OCI-LY1 (cell line): Measurements from ENCODE around the gene FILIP1L.

Experiments
- H2AFZ ChIP-seq: fragments of 200-600 bp; sonication (generic), shearing (Covaris generic); 2 replicates; pipeline ENCODE4 v1.6.0; 2014; ENCODE audit warnings: antibody characterized with exemption, mild to moderate bottlenecking, low read length
- H3F3A ChIP-seq: fragments of 200-600 bp; sonication (generic), shearing (Covaris generic); 2 replicates; pipeline ENCODE4 v1.6.0; 2014; ENCODE audit warnings: mild to moderate bottlenecking, antibody characterized with exemption, low read length, moderate library complexity; ENCODE audit not compliant: insufficient read depth
- H3K27ac ChIP-seq: fragments of 200-600 bp; sonication (generic); 2 replicates; pipeline ENCODE4 v1.5.1; 2014; ENCODE audit warnings: low read length, mixed run types, mild to moderate bottlenecking, low read depth; ENCODE audit not compliant: poor library complexity, severe bottlenecking
- H3K27me3 ChIP-seq: fragments of 200-600 bp; sonication (generic); 2 replicates; pipeline ENCODE4 v1.6.0; 2014; ENCODE audit warnings: antibody characterized with exemption, mild to moderate bottlenecking, low read length, moderate library complexity; ENCODE audit not compliant: insufficient read depth
- H3K36me3 ChIP-seq: fragments of 200-600 bp; sonication (generic); 2 replicates; pipeline ENCODE4 v1.6.1; 2014; ENCODE audit warnings: mild to moderate bottlenecking, antibody characterized with exemption, low read length, moderate library complexity, mixed read lengths; ENCODE audit not compliant: insufficient read depth
- H3K4me1 ChIP-seq: fragments of 200-600 bp; sonication (generic); 2 replicates; pipeline ENCODE4 v1.5.1; 2014; ENCODE audit warnings: mild to moderate bottlenecking, low read length, moderate library complexity; ENCODE audit not compliant: insufficient read depth, severe bottlenecking
- H3K4me2 ChIP-seq: fragments of 200-600 bp; sonication (generic), shearing (Covaris generic); 2 replicates; pipeline ENCODE4 v1.6.1; 2014; ENCODE audit warnings: low read length
- H3K4me3 ChIP-seq: fragments of 200-600 bp; sonication (generic); 2 replicates; pipeline ENCODE4 v1.5.1; 2014; ENCODE audit warnings: low read length, low read depth, mild to moderate bottlenecking, mixed read lengths; ENCODE audit not compliant: poor library complexity, severe bottlenecking
- H3K79me2 ChIP-seq: fragments of 200-600 bp; shearing (Covaris generic); 2 replicates; pipeline ENCODE4 v1.6.1; 2016; ENCODE audit warnings: mixed run types, low read length, mixed read lengths; ENCODE audit not compliant: insufficient read depth
- H3K9ac ChIP-seq: fragments of 200-600 bp; sonication (generic), shearing (Covaris generic); 2 replicates; pipeline ENCODE4 v1.6.1; 2014; ENCODE audit warnings: mild to moderate bottlenecking, low read length, mixed read lengths
- H3K9me2 ChIP-seq: fragments of 200-600 bp; sonication (generic), shearing (Covaris generic); 2 replicates; pipeline ENCODE4 v1.6.1; 2014; ENCODE audit warnings: low read depth, mild to moderate bottlenecking, low read length, mixed read lengths
- H3K9me3 ChIP-seq: fragments of 200-600 bp; shearing (Covaris generic); 2 replicates; pipeline ENCODE4 v1.6.1; 2014; ENCODE audit warnings: low read length, mixed read lengths
- H4K20me1 ChIP-seq: fragments of 200-600 bp; sonication (generic), shearing (Covaris generic); 2 replicates; pipeline ENCODE4 v1.6.0; 2016; ENCODE audit warnings: mild to moderate bottlenecking, low read length; ENCODE audit not compliant: insufficient read depth
- CTCF ChIP-seq: fragments of 200-600 bp; sonication (generic), shearing (Covaris generic); IDR thresholded peaks from 2 replicates; pipeline ENCODE4 v1.5.1; 2017; ENCODE audit warnings: mild to moderate bottlenecking, antibody characterized with exemption, low read length, moderate library complexity, mixed read lengths
- EZH2 ChIP-seq: fragments of 200-600 bp; sonication (generic), shearing (Covaris generic); IDR thresholded peaks from 2 replicates; pipeline ENCODE4 v1.8.0; 2017; ENCODE audit warnings: borderline replicate concordance, mixed run types, mild to moderate bottlenecking, antibody characterized with exemption, low read length, moderate library complexity, mixed read lengths

Gene FILIP1L

DNA sequence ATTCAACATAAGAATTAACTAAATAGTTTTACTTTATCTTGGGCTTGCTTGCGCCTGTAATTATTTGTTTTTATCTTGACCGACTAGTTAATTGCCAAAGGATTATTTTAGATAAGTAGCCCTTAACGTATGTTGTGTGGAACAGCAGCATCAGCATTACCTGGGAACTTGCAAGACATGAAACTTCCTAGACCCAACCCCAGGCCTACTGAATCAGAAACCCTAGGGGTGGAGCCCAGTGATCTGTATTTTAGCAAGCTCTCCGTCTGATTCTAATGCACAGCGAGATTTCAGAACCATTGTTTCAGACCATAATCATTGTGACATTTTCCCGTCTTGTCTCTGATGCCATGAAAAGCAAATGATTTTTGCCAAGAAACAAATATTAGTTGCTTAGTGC is 31.1 kb downstream of the FILIP1L start:
- H3K79me2 ChIP-seq: no peaks in the 10 kb centered on the region
- no peaks in the 10 kb centered on the region for H4K20me1 ChIP-seq
- no peaks in the 10 kb centered on the region for H3K27me3 ChIP-seq
- H2AFZ ChIP-seq: no peak overlapping the region
- H3F3A ChIP-seq: no peaks in the 10 kb centered on the region
- no peak overlapping the region for H3K4me2 ChIP-seq
- no peak overlapping the region for H3K9ac ChIP-seq
- H3K9me2 ChIP-seq: no peaks in the 10 kb centered on the region
- TF ChIP-seq CTCF: no peak
- no peak for TF ChIP-seq EZH2
- H3K27ac ChIP-seq: no peak overlapping the region
- no peaks in the 10 kb centered on the region for H3K36me3 ChIP-seq
- H3K4me3 ChIP-seq: no peak overlapping the region
- H3K9me3 ChIP-seq: no peaks in the 10 kb centered on the region
- H3K4me1 ChIP-seq: peaks cover 9% of the 10 kb centered on the region

- no peak overlapping the region for H3K4me2 ChIP-seq
- H3K27me3 ChIP-seq: no peaks in the 10 kb centered on the region
- H3K9me3 ChIP-seq: no peaks in the 10 kb centered on the region
- H2AFZ ChIP-seq: no peak overlapping the region
- no peaks in the 10 kb centered on the region for H3K79me2 ChIP-seq
- no peaks in the 10 kb centered on the region for H3K36me3 ChIP-seq
- no peak overlapping the region for H3K9ac ChIP-seq
- H3K9me2 ChIP-seq: no peaks in the 10 kb centered on the region
- H3K27ac ChIP-seq: no peak overlapping the region
- H3K4me1 ChIP-seq: peaks cover 9% of the 10 kb centered on the region
- no peaks in the 10 kb centered on the region for H4K20me1 ChIP-seq
- no peak overlapping the region for H3K4me3 ChIP-seq
- no peaks in the 10 kb centered on the region for H3F3A ChIP-seq
- no peak for TF ChIP-seq EZH2
- no peak for TF ChIP-seq CTCF
Measured at GRCh38 chr3:100082714-100083113, 31.6 kb downstream of the FILIP1L start.

DNA sequence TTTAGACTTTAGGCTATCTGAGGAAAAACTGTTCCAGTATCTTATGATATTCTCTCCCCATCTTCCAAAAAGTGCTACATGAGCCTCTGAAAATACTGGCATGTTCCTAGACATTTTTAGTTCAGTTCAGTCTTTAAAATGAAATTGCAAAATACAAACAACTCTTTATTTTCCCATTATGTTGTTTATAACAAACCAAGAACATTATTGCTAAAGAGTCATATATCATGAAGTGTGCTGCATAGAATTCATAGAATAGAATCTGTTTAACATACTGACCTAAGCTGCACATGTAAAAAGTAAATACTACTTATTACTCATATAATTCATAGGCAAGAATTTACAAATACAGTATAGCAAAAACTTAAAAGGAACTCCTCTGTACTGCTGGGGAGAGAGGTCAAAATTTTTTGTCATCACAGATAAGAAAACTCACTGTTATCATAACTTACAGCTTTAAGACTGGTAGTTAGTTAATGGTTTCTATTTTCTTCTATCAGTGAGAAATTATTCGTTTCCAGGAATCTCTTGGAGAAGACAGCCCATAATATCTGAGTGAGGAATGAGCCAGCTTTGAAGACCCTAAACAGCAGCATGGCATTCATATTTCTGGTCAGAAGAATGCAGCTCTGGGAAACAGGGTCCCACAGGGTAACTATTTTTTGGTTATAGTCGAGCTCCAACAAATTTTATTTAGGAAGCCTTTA is 32.2 kb downstream of the FILIP1L start:
- no peaks in the 10 kb centered on the region for H3K9me3 ChIP-seq
- no peaks in the 10 kb centered on the region for H3K27me3 ChIP-seq
- H3K4me2 ChIP-seq: no peak overlapping the region
- H3K4me3 ChIP-seq: no peak overlapping the region
- H3K4me1 ChIP-seq: peaks cover 5% of the 10 kb centered on the region
- H3K9ac ChIP-seq: no peak overlapping the region
- H2AFZ ChIP-seq: no peak overlapping the region
- no peaks in the 10 kb centered on the region for H3K9me2 ChIP-seq
- H4K20me1 ChIP-seq: no peaks in the 10 kb centered on the region
- TF ChIP-seq EZH2 (no peak), CTCF (no peak)
- no peaks in the 10 kb centered on the region for H3K36me3 ChIP-seq
- no peaks in the 10 kb centered on the region for H3F3A ChIP-seq
- H3K27ac ChIP-seq: no peak overlapping the region
- H3K79me2 ChIP-seq: no peaks in the 10 kb centered on the region
